ENCODE measurements around the gene CCDC116. TPM values are rescaled to one million over a fixed set of nuclear protein-coding genes. Genes with fewer than 3 reads are reported as not detected.

The CCDC116 gene
- total and polyA plus RNA-seq, 10 of the 15 experiments (the other 5 are each of a cell fraction or from before 2014, with no cell fraction given) = 0.04 to 0.18 (median 0.04) TPM; not detected in 6

GRCh38 chr22:21629255-21630149 lies 3.1 kb upstream of the CCDC116 start, which contains the start of gene YDJC (continued):
- no peak for TF ChIP-seq ZBTB11 (CRISPR knock-in tag; IDR thresholded peaks at IDR 0.05)
- no peak for TF ChIP-seq NFXL1 (IDR thresholded peaks at IDR 0.05; ENCODE audit: borderline replicate concordance)
- TF ChIP-seq KDM1A (IDR thresholded peaks at IDR 0.05; ENCODE audit: borderline replicate concordance) = no peak
- TF ChIP-seq BMI1 (IDR thresholded peaks at IDR 0.05; ENCODE audit: borderline replicate concordance) = no peak
- TF ChIP-seq KAT2A (conservative IDR thresholded peaks at IDR 0.05; ENCODE audit: control insufficient read depth, low read depth, low read length) = no peak
- TF ChIP-seq PKNOX1 (IDR thresholded peaks at IDR 0.05) = no peak
- no peak for TF ChIP-seq ZNF217 (IDR thresholded peaks at IDR 0.05)
- TF ChIP-seq PAX5 (IDR thresholded peaks at IDR 0.05; ENCODE audit: borderline replicate concordance, low read depth, low read length) = peak; percentile 26; the same call in 1 of the 2 replicates
- TF ChIP-seq YY1 (IDR thresholded peaks at IDR 0.05; ENCODE audit: low read depth, low read length) = peak; percentile 90
- peak; percentile 86; the same call in 1 of the 2 replicates for TF ChIP-seq SIN3A (IDR thresholded peaks at IDR 0.05; ENCODE audit: low read depth, low read length)
- peak; percentile 48 for TF ChIP-seq RELB (IDR thresholded peaks at IDR 0.05; ENCODE audit: low read depth)
- no peak; the same call in 1 of the 2 replicates for TF ChIP-seq RB1 (IDR thresholded peaks at IDR 0.05; ENCODE audit: borderline replicate concordance)
- TF ChIP-seq SUZ12 (IDR thresholded peaks at IDR 0.05; ENCODE audit: unreplicated experiment) = no peak
- 0 out of 2 replicates have a peak, but pooled peaks have one; percentile 29 for TF ChIP-seq NR2F1 (conservative IDR thresholded peaks at IDR 0.05)
- no peak for TF ChIP-seq RAD51 (IDR thresholded peaks at IDR 0.05)
- no peak for TF ChIP-seq ATF3 (IDR thresholded peaks at IDR 0.05; ENCODE audit: borderline replicate concordance, extremely low read depth, low read depth, low read length)
- peak; percentile 27 for TF ChIP-seq USF2 (IDR thresholded peaks at IDR 0.05; ENCODE audit: borderline replicate concordance, low read depth, low read length)
- peak; percentile 95 for TF ChIP-seq GATAD2B (conservative IDR thresholded peaks at IDR 0.05; ENCODE audit: low read depth)
- no peak for TF ChIP-seq HDAC6 (IDR thresholded peaks at IDR 0.05; ENCODE audit: unreplicated experiment)
- no peak for TF ChIP-seq STAT1 (conservative IDR thresholded peaks at IDR 0.05)
- TF ChIP-seq TCF7 (IDR thresholded peaks at IDR 0.05; ENCODE audit: borderline replicate concordance) = no peak
- 0 out of 2 replicates have a peak, but pooled peaks have one; percentile 18 for TF ChIP-seq ZBED1 (IDR thresholded peaks at IDR 0.05; ENCODE audit: borderline replicate concordance)
- peak; percentile 96 for TF ChIP-seq MEF2B (IDR thresholded peaks at IDR 0.05; ENCODE audit: partially characterized antibody, poor library complexity, severe bottlenecking)
